Measurements from ENCODE around the gene TRIO.

Gene TRIO

GRCh38 chr5:14273207-14273767 lies 130.1 kb downstream of the TRIO start:
- TF ChIP-seq REST (IDR thresholded peaks at IDR 0.05; ENCODE audit: insufficient read depth in 1 of 2, low read depth in 2 of 2, low read length in 2 of 2) (no peak), POLR2AphosphoS5 (IDR thresholded peaks at IDR 0.05; ENCODE audit: low read depth, low read length) (no peak), TAF1 (IDR thresholded peaks at IDR 0.05; ENCODE audit: borderline replicate concordance, insufficient read depth, low read length) (no peak), SIN3A (IDR thresholded peaks at IDR 0.05; ENCODE audit: borderline replicate concordance, insufficient read depth, low read length) (no peak), FOXP2 (optimal IDR thresholded peaks at IDR 0.05; ENCODE audit: borderline replicate concordance, extremely low read depth, extremely low read length, insufficient read depth) (no peak)

- TF ChIP-seq SIN3A (IDR thresholded peaks at IDR 0.05; ENCODE audit: borderline replicate concordance, insufficient read depth, low read length): no peak
- no peak for TF ChIP-seq FOXP2 (optimal IDR thresholded peaks at IDR 0.05; ENCODE audit: borderline replicate concordance, extremely low read depth, extremely low read length, insufficient read depth)
- no peak for TF ChIP-seq REST (IDR thresholded peaks at IDR 0.05; ENCODE audit: insufficient read depth in 1 of 2, low read depth in 2 of 2, low read length in 2 of 2)
- TF ChIP-seq POLR2AphosphoS5 (IDR thresholded peaks at IDR 0.05; ENCODE audit: low read depth, low read length): no peak
- no peak for TF ChIP-seq TAF1 (IDR thresholded peaks at IDR 0.05; ENCODE audit: borderline replicate concordance, insufficient read depth, low read length)
These were observed 133.2 kb downstream of the TRIO start for GRCh38 chr5:14276380-14276779.

- TF ChIP-seq TAF1 (IDR thresholded peaks at IDR 0.05; ENCODE audit: borderline replicate concordance, insufficient read depth, low read length) (no peak), FOXP2 (optimal IDR thresholded peaks at IDR 0.05; ENCODE audit: borderline replicate concordance, extremely low read depth, extremely low read length, insufficient read depth) (no peak), REST (IDR thresholded peaks at IDR 0.05; ENCODE audit: insufficient read depth in 1 of 2, low read depth in 2 of 2, low read length in 2 of 2) (no peak), POLR2AphosphoS5 (IDR thresholded peaks at IDR 0.05; ENCODE audit: low read depth, low read length) (no peak), SIN3A (IDR thresholded peaks at IDR 0.05; ENCODE audit: borderline replicate concordance, insufficient read depth, low read length) (no peak)
These were observed 134.5 kb downstream of the TRIO start for GRCh38 chr5:14277385-14278320.

GRCh38 chr5:14280294-14280854 lies 137.2 kb downstream of the TRIO start:
- TF ChIP-seq SIN3A (IDR thresholded peaks at IDR 0.05; ENCODE audit: borderline replicate concordance, insufficient read depth, low read length) (no peak), FOXP2 (optimal IDR thresholded peaks at IDR 0.05; ENCODE audit: borderline replicate concordance, extremely low read depth, extremely low read length, insufficient read depth) (no peak), TAF1 (IDR thresholded peaks at IDR 0.05; ENCODE audit: borderline replicate concordance, insufficient read depth, low read length) (no peak), POLR2AphosphoS5 (IDR thresholded peaks at IDR 0.05; ENCODE audit: low read depth, low read length) (no peak), REST (IDR thresholded peaks at IDR 0.05; ENCODE audit: insufficient read depth in 1 of 2, low read depth in 2 of 2, low read length in 2 of 2) (no peak)

Measured in PFSK-1 (cell line).